ENCODE measurements around the gene ANKRD33. TPM values are rescaled to one million over a fixed set of nuclear protein-coding genes. Genes with fewer than 3 reads are reported as not detected.

Gene ANKRD33
- total and polyA plus RNA-seq, 2 of the 13 experiments (the other 11 are each of a cell fraction or from before 2014, with no cell fraction given), result 0.04 TPM; not detected in 1

- H3K4me3 ChIP-seq (replicated peaks in 1 of 3; ENCODE audit: insufficient read depth in 1 of 3, low read depth in 2 of 3, low read length in 3 of 3), result no peak overlapping the region
- H3K9ac ChIP-seq (ENCODE audit: insufficient read depth, low read depth, low read length), result no peak overlapping the region
- peaks cover 15% of the 10 kb centered on the region for H3K4me1 ChIP-seq (ENCODE audit: insufficient read depth, low read length)
- ChIA-PET POLR2A (no interaction called here), CTCF (ENCODE audit: low intra/inter-chr PET ratio, low total read pairs) (no interaction called here)
- H3K79me2 ChIP-seq (ENCODE audit: insufficient read depth, low read length), result no peaks in the 10 kb centered on the region
- no peak overlapping the region for H3K4me2 ChIP-seq (ENCODE audit: low read depth, low read length)
- 38% methylated on average over 1 of the region's 6 CpGs for WGBS (ENCODE audit: low lambda C conversion rate)
- in situ Hi-C loops (cut with HindIII; ENCODE audit: extremely low pct_ligation_motif_present, low pct_unique_long_range_greater_than_20kb), result no loop called here
- H3K27me3 ChIP-seq (ENCODE audit: control insufficient read depth in 1 of 2, insufficient read depth in 2 of 2, low read length in 2 of 2), result peaks cover 3 to 32% of the 10 kb centered on the region in 2 experiments; a peak in 4 of 5 replicates
- no peak for FAIRE-seq
- intact Hi-C loops (cut with micrococcal nuclease; ENCODE audit: unreplicated experiment), result no loop called here
- no peak for DNase-seq (ENCODE audit: low spot score)
- H4K20me1 ChIP-seq (ENCODE audit: insufficient read depth, low read length), result no peaks in the 10 kb centered on the region
- BruUV-seq (replicated peaks), result no TSS peak
- no peak overlapping the region for H2AFZ ChIP-seq (ENCODE audit: low read length)
- no peak for TF ChIP-seq ZNF282 (IDR thresholded peaks at IDR 0.05; ENCODE audit: partially characterized antibody)
- TF ChIP-seq ZNF276 (CRISPR knock-in tag; IDR thresholded peaks at IDR 0.05; ENCODE audit: low read depth), result no peak
- no peak for TF ChIP-seq YEATS2 (CRISPR knock-in tag; IDR thresholded peaks at IDR 0.05; ENCODE audit: borderline replicate concordance)
- no peak for TF ChIP-seq ZFP90 (CRISPR knock-in tag; IDR thresholded peaks at IDR 0.05; ENCODE audit: borderline replicate concordance)
- H3K27ac ChIP-seq (ENCODE audit: extremely low read length, insufficient read depth, low read length), result no peak overlapping the region
- no peaks in the 10 kb centered on the region for H3K9me3 ChIP-seq (ENCODE audit: low read length)
- no peaks in the 10 kb centered on the region for H3K36me3 ChIP-seq (replicated peaks in 1 of 2; ENCODE audit: control insufficient read depth in 1 of 2, insufficient read depth in 2 of 2, low read length in 2 of 2)
- ATAC-seq, result no peak
Observed at GRCh38 chr12:51938726-51939125, 50.8 kb downstream of the ANKRD33 start.

GRCh38 chr12:51941011-51941581 is 53.2 kb downstream of the ANKRD33 start:
- no peaks in the 10 kb centered on the region for H3K36me3 ChIP-seq (replicated peaks in 1 of 2; ENCODE audit: control insufficient read depth in 1 of 2, insufficient read depth in 2 of 2, low read length in 2 of 2)
- no peak overlapping the region for H3K4me2 ChIP-seq (ENCODE audit: low read depth, low read length)
- H3K9ac ChIP-seq (ENCODE audit: insufficient read depth, low read depth, low read length), result no peak overlapping the region
- DNase-seq (ENCODE audit: low spot score) (no peak), ATAC-seq (peak; percentile 32; the same call in 1 of the 3 replicates), FAIRE-seq (no peak)
- no peak overlapping the region for H2AFZ ChIP-seq (ENCODE audit: low read length)
- no peaks in the 10 kb centered on the region for H4K20me1 ChIP-seq (ENCODE audit: insufficient read depth, low read length)
- WGBS (ENCODE audit: low lambda C conversion rate), result 54% methylated on average over 15 of the region's 15 CpGs
- ChIA-PET CTCF (ENCODE audit: low intra/inter-chr PET ratio, low total read pairs) (no interaction called here), POLR2A (no interaction called here)
- H3K4me3 ChIP-seq (replicated peaks in 1 of 3; ENCODE audit: insufficient read depth in 1 of 3, low read depth in 2 of 3, low read length in 3 of 3), result no peak overlapping the region
- H3K27ac ChIP-seq (ENCODE audit: extremely low read length, insufficient read depth, low read length), result no peak overlapping the region
- H3K27me3 ChIP-seq (ENCODE audit: control insufficient read depth in 1 of 2, insufficient read depth in 2 of 2, low read length in 2 of 2), result peaks cover 1 to 38% of the 10 kb centered on the region in 2 experiments; a peak in 4 of 5 replicates
- no peaks in the 10 kb centered on the region for H3K9me3 ChIP-seq (ENCODE audit: low read length)
- H3K79me2 ChIP-seq (ENCODE audit: insufficient read depth, low read length), result no peaks in the 10 kb centered on the region
- BruUV-seq (replicated peaks), result no TSS peak
- in situ Hi-C loops (cut with HindIII; ENCODE audit: extremely low pct_ligation_motif_present, low pct_unique_long_range_greater_than_20kb) (no loop called here), intact Hi-C loops (cut with micrococcal nuclease; ENCODE audit: unreplicated experiment) (loop anchor here (5.0 kb wide), 2 partner anchors 41 to 411 kb away; no protein-coding TSS in a partner anchor)
- peaks cover 15% of the 10 kb centered on the region for H3K4me1 ChIP-seq (ENCODE audit: insufficient read depth, low read length)
- TF ChIP-seq ZBTB3 (CRISPR knock-in tag; IDR thresholded peaks at IDR 0.05; ENCODE audit: borderline replicate concordance, low read depth) (no peak), THAP11 (CRISPR knock-in tag; IDR thresholded peaks at IDR 0.05) (no peak), NONO (IDR thresholded peaks at IDR 0.05) (no peak), NONO (CRISPR knock-in tag; conservative IDR thresholded peaks at IDR 0.05) (no peak), ZNF569 (CRISPR knock-in tag; IDR thresholded peaks at IDR 0.05; ENCODE audit: borderline replicate concordance) (no peak), NCOA2 (CRISPR knock-in tag; IDR thresholded peaks at IDR 0.05) (no peak)
- TF ChIP-seq, protein P1, sequence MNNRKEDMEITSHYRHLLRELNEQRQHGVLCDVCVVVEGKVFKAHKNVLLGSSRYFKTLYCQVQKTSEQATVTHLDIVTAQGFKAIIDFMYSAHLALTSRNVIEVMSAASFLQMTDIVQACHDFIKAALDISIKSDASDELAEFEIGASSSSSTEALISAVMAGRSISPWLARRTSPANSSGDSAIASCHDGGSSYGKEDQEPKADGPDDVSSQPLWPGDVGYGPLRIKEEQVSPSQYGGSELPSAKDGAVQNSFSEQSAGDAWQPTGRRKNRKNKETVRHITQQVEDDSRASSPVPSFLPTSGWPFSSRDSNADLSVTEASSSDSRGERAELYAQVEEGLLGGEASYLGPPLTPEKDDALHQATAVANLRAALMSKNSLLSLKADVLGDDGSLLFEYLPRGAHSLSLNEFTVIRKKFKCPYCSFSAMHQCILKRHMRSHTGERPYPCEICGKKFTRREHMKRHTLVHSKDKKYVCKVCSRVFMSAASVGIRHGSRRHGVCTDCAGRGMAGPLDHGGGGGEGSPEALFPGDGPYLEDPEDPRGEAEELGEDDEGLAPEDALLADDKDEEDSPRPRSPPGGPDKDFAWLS (CRISPR knock-in tag; IDR thresholded peaks at IDR 0.05; ENCODE audit: borderline replicate concordance), result no peak
- TF ChIP-seq, protein P2, sequence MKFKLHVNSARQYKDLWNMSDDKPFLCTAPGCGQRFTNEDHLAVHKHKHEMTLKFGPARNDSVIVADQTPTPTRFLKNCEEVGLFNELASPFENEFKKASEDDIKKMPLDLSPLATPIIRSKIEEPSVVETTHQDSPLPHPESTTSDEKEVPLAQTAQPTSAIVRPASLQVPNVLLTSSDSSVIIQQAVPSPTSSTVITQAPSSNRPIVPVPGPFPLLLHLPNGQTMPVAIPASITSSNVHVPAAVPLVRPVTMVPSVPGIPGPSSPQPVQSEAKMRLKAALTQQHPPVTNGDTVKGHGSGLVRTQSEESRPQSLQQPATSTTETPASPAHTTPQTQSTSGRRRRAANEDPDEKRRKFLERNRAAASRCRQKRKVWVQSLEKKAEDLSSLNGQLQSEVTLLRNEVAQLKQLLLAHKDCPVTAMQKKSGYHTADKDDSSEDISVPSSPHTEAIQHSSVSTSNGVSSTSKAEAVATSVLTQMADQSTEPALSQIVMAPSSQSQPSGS (CRISPR knock-in tag; IDR thresholded peaks at IDR 0.05), result no peak
